ENCODE results near the gene HNRNPAB. TPM values are rescaled to one million over a fixed set of nuclear protein-coding genes. Genes with fewer than 3 reads are reported as not detected.

HNRNPAB gene
- total and polyA plus RNA-seq, 9 of the 15 experiments (the other 6 are each of a cell fraction or from before 2014, with no cell fraction given) = 34.6 to 425 (median 236) TPM

DNA sequence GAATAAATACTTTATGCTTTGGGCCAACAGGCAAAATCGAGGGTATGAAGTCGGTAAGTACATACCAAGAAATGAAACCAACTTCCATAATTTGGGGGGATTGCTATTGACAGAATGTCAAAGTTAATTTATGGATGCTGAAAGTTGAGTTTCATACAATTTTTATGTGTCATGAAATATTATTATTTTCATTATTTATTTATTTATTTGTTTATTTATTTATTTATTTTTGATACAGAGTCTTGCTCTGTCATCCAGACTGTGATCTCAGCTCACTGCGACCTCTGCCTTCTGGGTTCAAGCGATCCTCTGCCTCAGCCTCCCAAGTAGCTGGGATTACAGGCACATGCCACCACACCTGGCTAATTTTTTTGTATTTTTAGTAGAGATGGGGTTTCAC, 12.7 kb upstream of the HNRNPAB start (continued):
- TF ChIP-seq ZNF311 (CRISPR knock-in tag; IDR thresholded peaks at IDR 0.05) (no peak), SRF (CRISPR knock-in tag; IDR thresholded peaks at IDR 0.05) (no peak), HOXB6 (CRISPR knock-in tag; IDR thresholded peaks at IDR 0.05; ENCODE audit: borderline replicate concordance) (no peak), XRCC3 (IDR thresholded peaks at IDR 0.05) (no peak), DIDO1 (tag; IDR thresholded peaks at IDR 0.05; ENCODE audit: low read depth) (no peak), MYBL2 (IDR thresholded peaks at IDR 0.05; ENCODE audit: low read depth) (no peak), MYBL2 (CRISPR knock-in tag; IDR thresholded peaks at IDR 0.05; ENCODE audit: borderline replicate concordance) (no peak), EP300 (IDR thresholded peaks at IDR 0.05; ENCODE audit: low read length) (no peak)

DNA sequence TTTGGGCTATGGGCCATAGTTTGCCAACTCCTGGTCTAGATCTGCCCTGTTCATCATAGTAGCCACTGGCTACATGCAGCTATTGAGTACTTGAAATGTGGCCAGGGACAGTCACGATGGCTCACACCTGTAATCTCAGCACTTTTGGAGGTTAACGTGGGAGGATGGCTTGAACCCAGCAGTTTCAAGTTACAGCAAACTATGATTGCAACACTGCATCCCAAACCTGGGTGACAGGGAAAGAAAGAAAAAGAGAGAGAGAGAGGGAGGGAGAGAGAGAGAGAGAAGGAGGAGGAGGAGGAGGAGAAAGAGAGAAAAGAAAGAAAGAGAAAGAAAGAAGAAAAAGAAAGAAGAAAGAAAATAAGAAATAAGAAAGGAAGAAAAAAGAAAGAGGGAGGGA, 12.1 kb upstream of the HNRNPAB start:
- no peaks in the 10 kb centered on the region; the same call in 1 of the 2 replicates for H3K9me3 ChIP-seq (replicated peaks; ENCODE audit: control insufficient read depth, insufficient read depth, low read depth, low read length)
- no peak overlapping the region for H3K27ac ChIP-seq (ENCODE audit: extremely low read depth, low read depth, low read length)
- H3K27me3 ChIP-seq (ENCODE audit: control insufficient read depth in 2 of 2, insufficient read depth in 2 of 2, low read length in 2 of 2) = peaks cover 5 to 16% of the 10 kb centered on the region in 2 experiments; a peak in 3 of 5 replicates
- in situ Hi-C loops (cut with MboI) = no loop called here
- no peak overlapping the region for H2AFZ ChIP-seq (ENCODE audit: low read depth, low read length)
- H3K4me3 ChIP-seq = no peak overlapping the region
- no TSS peak for BruUV-seq (replicated peaks)
- ChIA-PET POLR2A (no interaction called here), CTCF (ENCODE audit: low intra/inter-chr PET ratio) (no interaction called here)
- H4K20me1 ChIP-seq (replicated peaks; ENCODE audit: control insufficient read depth, insufficient read depth, low read length) = no peaks in the 10 kb centered on the region
- intact Hi-C loops (cut with micrococcal nuclease) = no loop called here
- TF ChIP-seq, protein P1, sequence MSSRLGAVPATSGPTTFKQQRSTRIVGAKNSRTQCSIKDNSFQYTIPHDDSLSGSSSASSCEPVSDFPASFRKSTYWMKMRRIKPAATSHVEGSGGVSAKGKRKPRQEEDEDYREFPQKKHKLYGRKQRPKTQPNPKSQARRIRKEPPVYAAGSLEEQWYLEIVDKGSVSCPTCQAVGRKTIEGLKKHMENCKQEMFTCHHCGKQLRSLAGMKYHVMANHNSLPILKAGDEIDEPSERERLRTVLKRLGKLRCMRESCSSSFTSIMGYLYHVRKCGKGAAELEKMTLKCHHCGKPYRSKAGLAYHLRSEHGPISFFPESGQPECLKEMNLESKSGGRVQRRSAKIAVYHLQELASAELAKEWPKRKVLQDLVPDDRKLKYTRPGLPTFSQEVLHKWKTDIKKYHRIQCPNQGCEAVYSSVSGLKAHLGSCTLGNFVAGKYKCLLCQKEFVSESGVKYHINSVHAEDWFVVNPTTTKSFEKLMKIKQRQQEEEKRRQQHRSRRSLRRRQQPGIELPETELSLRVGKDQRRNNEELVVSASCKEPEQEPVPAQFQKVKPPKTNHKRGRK (tag; IDR thresholded peaks at IDR 0.05) = peak; percentile 91
- TF ChIP-seq, protein P2, sequence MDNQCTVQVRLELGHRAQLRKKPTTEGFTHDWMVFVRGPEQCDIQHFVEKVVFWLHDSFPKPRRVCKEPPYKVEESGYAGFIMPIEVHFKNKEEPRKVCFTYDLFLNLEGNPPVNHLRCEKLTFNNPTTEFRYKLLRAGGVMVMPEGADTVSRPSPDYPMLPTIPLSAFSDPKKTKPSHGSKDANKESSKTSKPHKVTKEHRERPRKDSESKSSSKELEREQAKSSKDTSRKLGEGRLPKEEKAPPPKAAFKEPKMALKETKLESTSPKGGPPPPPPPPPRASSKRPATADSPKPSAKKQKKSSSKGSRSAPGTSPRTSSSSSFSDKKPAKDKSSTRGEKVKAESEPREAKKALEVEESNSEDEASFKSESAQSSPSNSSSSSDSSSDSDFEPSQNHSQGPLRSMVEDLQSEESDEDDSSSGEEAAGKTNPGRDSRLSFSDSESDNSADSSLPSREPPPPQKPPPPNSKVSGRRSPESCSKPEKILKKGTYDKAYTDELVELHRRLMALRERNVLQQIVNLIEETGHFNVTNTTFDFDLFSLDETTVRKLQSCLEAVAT (IDR thresholded peaks at IDR 0.05) = 0 out of 4 replicates have a peak, but pooled peaks of 1 of the 2 experiments have one; percentile 20
- TF ChIP-seq MIER1 (IDR thresholded peaks at IDR 0.05; ENCODE audit: low read depth) (0 out of 2 replicates have a peak, but pooled peaks have one; percentile 20), CEBPG (CRISPR knock-in tag; IDR thresholded peaks at IDR 0.05) (0 out of 2 replicates have a peak, but pooled peaks have one; percentile 16), CEBPG (tag; conservative IDR thresholded peaks at IDR 0.05 in 1 of 2, IDR thresholded peaks at IDR 0.05 in 1 of 2) (no peak), HDAC1 (IDR thresholded peaks at IDR 0.05) (0 out of 4 replicates have a peak, but pooled peaks of 1 of the 2 experiments have one; percentile 15), SPI1 (IDR thresholded peaks at IDR 0.05; ENCODE audit: borderline replicate concordance, low read depth, low read length) (no peak), ZNF561 (CRISPR knock-in tag; conservative IDR thresholded peaks at IDR 0.05) (no peak), CEBPB (tag; IDR thresholded peaks at IDR 0.05) (peak; percentile 43), TRIM24 (IDR thresholded peaks at IDR 0.05) (0 out of 4 replicates have a peak, but pooled peaks of 1 of the 2 experiments have one; percentile 29)
- H3K36me3 ChIP-seq (ENCODE audit: control insufficient read depth, insufficient read depth, low read length) = no peaks in the 10 kb centered on the region
- DNase-seq (ENCODE audit: extremely low read depth in 1 of 4, low spot score in 3 of 4) (no peak), FAIRE-seq (no peak), ATAC-seq (no peak)
- 4% methylated on average over 2 of the region's 2 CpGs for WGBS (ENCODE audit: insufficient coverage, low coverage, missing lambda C conversion rate)
- H3K9me1 ChIP-seq (ENCODE audit: control insufficient read depth, insufficient read depth, low read length) = no peaks in the 10 kb centered on the region
- H3K4me1 ChIP-seq (replicated peaks in 1 of 2; ENCODE audit: control insufficient read depth in 2 of 2, insufficient read depth in 2 of 2, low read length in 2 of 2) = peaks cover 0 to 9% of the 10 kb centered on the region in 2 experiments; a peak in 3 of 5 replicates
- H3K4me2 ChIP-seq (ENCODE audit: insufficient read depth, low read length) = no peak overlapping the region
- H3K9ac ChIP-seq (ENCODE audit: insufficient read depth in 1 of 2, low read depth in 2 of 2, low read length in 2 of 2) = no peak overlapping the region
- H3K79me2 ChIP-seq (ENCODE audit: control insufficient read depth, insufficient read depth, low read length) = no peaks in the 10 kb centered on the region

All from K562 (cell line).